Measurements from ENCODE around the gene PIGP. TPM values are rescaled to one million over a fixed set of nuclear protein-coding genes. Genes with fewer than 3 reads are reported as not detected.

The PIGP gene
- total and polyA plus RNA-seq, 9 of the 15 experiments (the other 6 are each of a cell fraction or from before 2014, with no cell fraction given): 18.3 to 122 (median 35.6) TPM

DNA sequence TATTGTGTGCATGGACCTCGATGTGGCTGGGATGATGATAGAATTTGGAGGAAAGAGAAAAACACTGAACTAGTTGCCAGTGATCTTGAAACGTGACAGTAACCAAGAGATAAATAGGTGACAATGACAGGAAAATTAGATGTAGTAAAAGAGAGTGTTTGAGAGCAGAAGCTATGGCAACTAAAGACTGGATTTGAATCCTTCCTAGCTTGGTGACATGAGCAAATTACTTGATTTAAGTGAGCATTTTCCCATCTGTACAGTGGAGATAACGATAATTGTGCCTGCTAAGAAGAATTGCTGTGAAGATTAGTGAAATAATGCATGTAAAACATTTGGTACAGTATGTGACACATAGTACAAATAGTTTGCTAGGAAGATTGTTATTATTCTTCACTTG, 12.9 kb upstream of the PIGP start (continued):
- no peak for TF ChIP-seq PCBP1 (IDR thresholded peaks at IDR 0.05; ENCODE audit: low read depth, low read length, poor library complexity, severe bottlenecking)
- no peak for TF ChIP-seq GTF2F1 (IDR thresholded peaks at IDR 0.05; ENCODE audit: low read depth, low read length)
- TF ChIP-seq, protein P1, sequence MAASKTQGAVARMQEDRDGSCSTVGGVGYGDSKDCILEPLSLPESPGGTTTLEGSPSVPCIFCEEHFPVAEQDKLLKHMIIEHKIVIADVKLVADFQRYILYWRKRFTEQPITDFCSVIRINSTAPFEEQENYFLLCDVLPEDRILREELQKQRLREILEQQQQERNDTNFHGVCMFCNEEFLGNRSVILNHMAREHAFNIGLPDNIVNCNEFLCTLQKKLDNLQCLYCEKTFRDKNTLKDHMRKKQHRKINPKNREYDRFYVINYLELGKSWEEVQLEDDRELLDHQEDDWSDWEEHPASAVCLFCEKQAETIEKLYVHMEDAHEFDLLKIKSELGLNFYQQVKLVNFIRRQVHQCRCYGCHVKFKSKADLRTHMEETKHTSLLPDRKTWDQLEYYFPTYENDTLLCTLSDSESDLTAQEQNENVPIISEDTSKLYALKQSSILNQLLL (CRISPR knock-in tag; IDR thresholded peaks at IDR 0.05; ENCODE audit: borderline replicate concordance): no peak
- TF ChIP-seq, protein P2, sequence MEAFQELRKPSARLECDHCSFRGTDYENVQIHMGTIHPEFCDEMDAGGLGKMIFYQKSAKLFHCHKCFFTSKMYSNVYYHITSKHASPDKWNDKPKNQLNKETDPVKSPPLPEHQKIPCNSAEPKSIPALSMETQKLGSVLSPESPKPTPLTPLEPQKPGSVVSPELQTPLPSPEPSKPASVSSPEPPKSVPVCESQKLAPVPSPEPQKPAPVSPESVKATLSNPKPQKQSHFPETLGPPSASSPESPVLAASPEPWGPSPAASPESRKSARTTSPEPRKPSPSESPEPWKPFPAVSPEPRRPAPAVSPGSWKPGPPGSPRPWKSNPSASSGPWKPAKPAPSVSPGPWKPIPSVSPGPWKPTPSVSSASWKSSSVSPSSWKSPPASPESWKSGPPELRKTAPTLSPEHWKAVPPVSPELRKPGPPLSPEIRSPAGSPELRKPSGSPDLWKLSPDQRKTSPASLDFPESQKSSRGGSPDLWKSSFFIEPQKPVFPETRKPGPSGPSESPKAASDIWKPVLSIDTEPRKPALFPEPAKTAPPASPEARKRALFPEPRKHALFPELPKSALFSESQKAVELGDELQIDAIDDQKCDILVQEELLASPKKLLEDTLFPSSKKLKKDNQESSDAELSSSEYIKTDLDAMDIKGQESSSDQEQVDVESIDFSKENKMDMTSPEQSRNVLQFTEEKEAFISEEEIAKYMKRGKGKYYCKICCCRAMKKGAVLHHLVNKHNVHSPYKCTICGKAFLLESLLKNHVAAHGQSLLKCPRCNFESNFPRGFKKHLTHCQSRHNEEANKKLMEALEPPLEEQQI (IDR thresholded peaks at IDR 0.05): no peak
- no peak for TF ChIP-seq CREB1 (IDR thresholded peaks at IDR 0.05)
- TF ChIP-seq CREB1 (CRISPR knock-in tag; IDR thresholded peaks at IDR 0.05): no peak
- TF ChIP-seq SNRNP70 (optimal IDR thresholded peaks at IDR 0.05; ENCODE audit: low read depth, low read length): no peak
- TF ChIP-seq POLR2AphosphoS2 (IDR thresholded peaks at IDR 0.05; ENCODE audit: low read length): no peak
- no peak for TF ChIP-seq PTTG1 (tag; IDR thresholded peaks at IDR 0.05; ENCODE audit: low read depth)
- no peak for TF ChIP-seq ZNF707 (CRISPR knock-in tag; conservative IDR thresholded peaks at IDR 0.05)
- no peak for TF ChIP-seq TAF15 (IDR thresholded peaks at IDR 0.05; ENCODE audit: low read depth, low read length)
- no peak for TF ChIP-seq ZNF24 (IDR thresholded peaks at IDR 0.05)
- no peak for TF ChIP-seq MTF1 (CRISPR knock-in tag; IDR thresholded peaks at IDR 0.05; ENCODE audit: borderline replicate concordance)
- TF ChIP-seq, protein P3, sequence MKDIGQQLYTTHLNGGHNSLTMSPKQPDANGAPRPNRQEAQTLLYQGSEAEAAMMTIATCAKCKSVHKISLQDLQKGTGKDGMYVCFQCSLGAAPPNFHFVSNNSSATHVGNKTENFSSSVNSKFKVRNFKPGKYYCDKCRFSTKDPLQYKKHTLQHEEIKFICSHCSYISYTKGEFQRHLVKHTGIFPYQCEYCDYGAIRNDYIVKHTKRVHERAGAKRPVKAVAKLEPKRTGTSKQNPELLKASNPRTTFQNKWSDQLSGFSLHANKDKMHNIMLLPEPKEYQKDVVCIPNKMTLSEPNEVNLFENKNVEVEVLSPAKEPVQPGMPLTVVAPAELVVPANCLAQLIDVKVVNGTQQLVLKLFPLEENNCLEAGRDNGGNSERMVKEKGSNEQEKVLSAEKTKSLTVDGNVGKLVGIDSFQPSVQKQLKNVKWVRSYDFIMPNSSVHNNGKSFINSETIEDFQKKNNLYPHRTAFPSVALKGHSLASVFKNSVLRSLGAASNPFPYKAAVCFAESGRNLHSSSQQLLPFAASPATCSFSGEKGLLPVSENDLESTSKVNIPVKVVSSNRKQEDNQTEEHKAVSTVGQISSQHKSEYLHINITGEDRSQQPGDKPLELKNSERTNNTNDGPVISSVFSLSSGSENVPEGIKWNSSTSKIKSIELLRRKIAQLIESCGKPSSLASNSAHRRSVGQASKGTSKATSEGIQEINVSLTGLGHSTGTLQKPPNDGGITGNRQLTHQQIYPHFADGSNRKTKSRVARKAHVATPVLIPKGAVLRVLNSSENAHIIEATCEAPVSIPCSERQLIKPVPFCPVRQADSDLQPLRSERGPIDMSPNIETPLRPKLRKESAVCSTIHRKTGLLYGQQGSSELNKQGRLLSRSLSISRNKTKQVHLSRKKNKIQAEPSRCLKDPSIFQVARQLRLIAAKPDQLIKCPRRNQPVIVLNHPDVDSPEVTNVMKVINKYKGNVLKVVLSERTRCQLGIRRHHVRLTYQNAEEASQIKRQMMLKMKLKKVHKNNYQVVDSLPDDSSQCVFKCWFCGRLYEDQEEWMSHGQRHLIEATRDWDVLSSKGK (CRISPR knock-in tag; IDR thresholded peaks at IDR 0.05): no peak
- no peak for TF ChIP-seq OTX1 (CRISPR knock-in tag; IDR thresholded peaks at IDR 0.05)
- no peak for TF ChIP-seq HNRNPK (IDR thresholded peaks at IDR 0.05; ENCODE audit: low read depth, low read length, poor library complexity, severe bottlenecking)
- TF ChIP-seq, protein P4, sequence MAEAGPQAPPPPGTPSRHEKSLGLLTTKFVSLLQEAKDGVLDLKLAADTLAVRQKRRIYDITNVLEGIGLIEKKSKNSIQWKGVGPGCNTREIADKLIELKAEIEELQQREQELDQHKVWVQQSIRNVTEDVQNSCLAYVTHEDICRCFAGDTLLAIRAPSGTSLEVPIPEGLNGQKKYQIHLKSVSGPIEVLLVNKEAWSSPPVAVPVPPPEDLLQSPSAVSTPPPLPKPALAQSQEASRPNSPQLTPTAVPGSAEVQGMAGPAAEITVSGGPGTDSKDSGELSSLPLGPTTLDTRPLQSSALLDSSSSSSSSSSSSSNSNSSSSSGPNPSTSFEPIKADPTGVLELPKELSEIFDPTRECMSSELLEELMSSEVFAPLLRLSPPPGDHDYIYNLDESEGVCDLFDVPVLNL (CRISPR knock-in tag; IDR thresholded peaks at IDR 0.05; ENCODE audit: low read depth): no peak
- no peak for TF ChIP-seq TGIF2 (CRISPR knock-in tag; IDR thresholded peaks at IDR 0.05)
- TF ChIP-seq ZNF584 (CRISPR knock-in tag; IDR thresholded peaks at IDR 0.05; ENCODE audit: low read depth): peak; percentile 58; the same call in 1 of the 2 replicates
- TF ChIP-seq, protein P5, sequence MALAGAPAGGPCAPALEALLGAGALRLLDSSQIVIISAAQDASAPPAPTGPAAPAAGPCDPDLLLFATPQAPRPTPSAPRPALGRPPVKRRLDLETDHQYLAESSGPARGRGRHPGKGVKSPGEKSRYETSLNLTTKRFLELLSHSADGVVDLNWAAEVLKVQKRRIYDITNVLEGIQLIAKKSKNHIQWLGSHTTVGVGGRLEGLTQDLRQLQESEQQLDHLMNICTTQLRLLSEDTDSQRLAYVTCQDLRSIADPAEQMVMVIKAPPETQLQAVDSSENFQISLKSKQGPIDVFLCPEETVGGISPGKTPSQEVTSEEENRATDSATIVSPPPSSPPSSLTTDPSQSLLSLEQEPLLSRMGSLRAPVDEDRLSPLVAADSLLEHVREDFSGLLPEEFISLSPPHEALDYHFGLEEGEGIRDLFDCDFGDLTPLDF (CRISPR knock-in tag; IDR thresholded peaks at IDR 0.05): no peak

All from K562 (cell line).